PC-9 (cell line): ENCODE measurements around the gene AFG1L. TPM values are rescaled to one million over a fixed set of nuclear protein-coding genes. Genes with fewer than 3 reads are reported as not detected.
"Not testable (repeated sequence)": the region's sequence is repeated elsewhere in the genome, so short reads cannot be mapped to it uniquely, and the experiment has no call there.

Source experiments
- BruUV-seq: library from RNA; stranded (reverse); fragments of 400-500 nt; replicated peaks from 2 replicates; lab custom pipeline; 2021; lab: Mats Ljungman, UMichigan
- CTCF ChIA-PET: fragments of 300-600 bp; sonication (Branson Sonifier 250); formaldehyde crosslinking; loops from one replicate; lab custom pipeline; 2022; ENCODE audit warnings: antibody characterized with exemption; lab: Charles Lee
- POLR2A ChIA-PET: fragments of 300-600 bp; sonication (Branson Sonifier 250); formaldehyde crosslinking; loops from one replicate; lab custom pipeline; 2022; ENCODE audit warnings: antibody characterized with exemption; ENCODE audit not compliant: unreplicated experiment; lab: Charles Lee
- DNase-seq, 2 experiments: peaks; one replicate each; pipeline versions ENCODE4 v3.0.0 to v3.0.0-alpha.2; 2015 to 2022; ENCODE audit warnings: mixed read lengths in 1 of 2
- H2AFZ ChIP-seq: fragments of 200-600 bp; sonication (generic); 2 replicates; pipeline ENCODE4 v1.8.1; 2017; ENCODE audit warnings: antibody characterized with exemption
- H3F3A ChIP-seq: fragments of 200-600 bp; sonication (generic); 2 replicates; pipeline ENCODE4 v1.8.1; 2017; ENCODE audit warnings: antibody characterized with exemption, mild to moderate bottlenecking, low read depth; ENCODE audit not compliant: insufficient read depth
- H3K27ac ChIP-seq: fragments of 200-600 bp; sonication (generic); 2 replicates; pipeline ENCODE4 v1.6.1; 2016; ENCODE audit warnings: mixed run types
- H3K27me3 ChIP-seq: fragments of 200-600 bp; sonication (generic); 2 replicates; pipeline ENCODE4 v1.6.1; 2016; ENCODE audit warnings: low read depth, mixed run types; ENCODE audit not compliant: insufficient read depth
- H3K36me3 ChIP-seq: fragments of 200-600 bp; sonication (generic); 2 replicates; pipeline ENCODE4 v1.6.1; 2016; ENCODE audit warnings: low read depth, mixed run types
- H3K4me1 ChIP-seq: fragments of 200-600 bp; sonication (generic); replicated peaks from 2 replicates; pipeline ENCODE4 v1.6.1; 2016; ENCODE audit warnings: mixed run types; ENCODE audit not compliant: insufficient read depth
- H3K4me2 ChIP-seq: fragments of 200-600 bp; sonication (generic); 2 replicates; pipeline ENCODE4 v1.6.1; 2017; ENCODE audit warnings: mixed run types
- H3K4me3 ChIP-seq: fragments of 200-600 bp; sonication (generic); 2 replicates; pipeline ENCODE4 v1.6.1; 2016; ENCODE audit warnings: mixed run types
- H3K79me2 ChIP-seq: fragments of 200-600 bp; sonication (generic); 2 replicates; pipeline ENCODE4 v1.6.1; 2017; ENCODE audit warnings: low read depth, mixed run types
- H3K9me2 ChIP-seq: fragments of 200-600 bp; sonication (generic); 2 replicates; pipeline ENCODE4 v1.8.1; 2017; ENCODE audit warnings: mild to moderate bottlenecking; ENCODE audit not compliant: insufficient read depth
- H3K9me3 ChIP-seq: fragments of 200-600 bp; sonication (generic); 2 replicates; pipeline ENCODE4 v1.8.1; 2016; ENCODE audit warnings: low read depth; ENCODE audit not compliant: insufficient read depth
- H4K20me1 ChIP-seq: fragments of 200-600 bp; sonication (generic); 2 replicates; pipeline ENCODE4 v1.8.1; 2017; ENCODE audit not compliant: insufficient read depth
- CTCF ChIP-seq: fragments of 200-600 bp; sonication (generic); conservative IDR thresholded peaks from 2 replicates; pipeline ENCODE4 v1.6.1; 2017; ENCODE audit warnings: mixed run types, antibody characterized with exemption, mild to moderate bottlenecking, moderate library complexity
- EZH2 ChIP-seq: fragments of 200-600 bp; sonication (generic); IDR thresholded peaks from 2 replicates; pipeline ENCODE4 v1.8.0; 2017; ENCODE audit warnings: antibody characterized with exemption, low read depth
- intact Hi-C: fragments of 100-400 bp; cut with micrococcal nuclease; formaldehyde crosslinking; loops from one replicate; pipeline ENCODE4 v1.10.0; 2022; ENCODE audit not compliant: unreplicated experiment
- total RNA-seq: library from RNA; stranded (reverse); gene quantifications from 2 replicates; pipeline ENCODE4 v1.2.3, GENCODE V29; 2021

AFG1L gene
- total RNA-seq, 1 experiment from 2014 or later: 8.9 TPM

DNA sequence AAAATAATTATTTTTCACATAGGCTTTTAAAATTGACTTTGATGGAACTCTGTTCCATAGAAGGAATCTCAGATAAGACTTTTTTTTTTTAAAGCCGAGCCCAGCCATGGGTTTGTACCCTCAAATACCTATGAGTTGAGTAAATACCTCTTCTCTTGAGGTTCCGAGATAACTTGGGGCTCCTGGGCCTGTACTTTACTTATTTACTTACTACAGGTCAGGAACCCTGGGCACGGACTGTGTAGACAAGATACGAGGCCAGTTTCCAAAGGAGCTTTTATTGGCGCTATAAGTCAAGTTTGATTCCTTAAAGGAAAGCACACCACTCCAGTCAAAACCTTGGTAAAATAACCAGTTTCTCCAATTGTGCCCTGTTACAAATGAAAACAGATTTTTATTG lies 7.5 kb downstream of the AFG1L start:
- H3K27ac ChIP-seq: no peak overlapping the region
- ChIA-PET POLR2A (no interaction called here), CTCF (no interaction called here)
- H3F3A ChIP-seq: no peaks in the 10 kb centered on the region
- no peaks in the 10 kb centered on the region for H4K20me1 ChIP-seq
- DNase-seq: no peak
- H3K4me3 ChIP-seq: no peak overlapping the region
- no peaks in the 10 kb centered on the region for H3K9me3 ChIP-seq
- H3K4me2 ChIP-seq: no peak overlapping the region
- no TSS peak for BruUV-seq
- H2AFZ ChIP-seq: no peak overlapping the region
- no peaks in the 10 kb centered on the region for H3K4me1 ChIP-seq
- intact Hi-C loops: no loop called here
- H3K36me3 ChIP-seq: no peaks in the 10 kb centered on the region
- H3K27me3 ChIP-seq: no peaks in the 10 kb centered on the region
- TF ChIP-seq CTCF (no peak), EZH2 (no peak)
- no peaks in the 10 kb centered on the region for H3K9me2 ChIP-seq
- H3K79me2 ChIP-seq: 0 out of 2 replicates have a peak, but pooled peaks cover under 1% of the 10 kb centered on the region

- Histone ChIP-seq H3K27ac (no peak overlapping the region), H3K4me1 (no peaks in the 10 kb centered on the region), H3K36me3 (no peaks in the 10 kb centered on the region), H4K20me1 (no peaks in the 10 kb centered on the region), H3F3A (no peaks in the 10 kb centered on the region), H3K9me3 (no peaks in the 10 kb centered on the region), H3K27me3 (no peaks in the 10 kb centered on the region), H2AFZ (no peak overlapping the region), H3K79me2 (no peaks in the 10 kb centered on the region), H3K4me2 (no peak overlapping the region), H3K9me2 (no peaks in the 10 kb centered on the region), H3K4me3 (no peak overlapping the region)
- BruUV-seq: no TSS peak
- no peak for DNase-seq
- intact Hi-C loops: no loop called here
- POLR2A ChIA-PET: no interaction called here
- CTCF ChIA-PET: no interaction called here
- TF ChIP-seq EZH2: no peak
- no peak for TF ChIP-seq CTCF
Measured at GRCh38 chr6:108304646-108305045, 9.8 kb downstream of the AFG1L start.

DNA sequence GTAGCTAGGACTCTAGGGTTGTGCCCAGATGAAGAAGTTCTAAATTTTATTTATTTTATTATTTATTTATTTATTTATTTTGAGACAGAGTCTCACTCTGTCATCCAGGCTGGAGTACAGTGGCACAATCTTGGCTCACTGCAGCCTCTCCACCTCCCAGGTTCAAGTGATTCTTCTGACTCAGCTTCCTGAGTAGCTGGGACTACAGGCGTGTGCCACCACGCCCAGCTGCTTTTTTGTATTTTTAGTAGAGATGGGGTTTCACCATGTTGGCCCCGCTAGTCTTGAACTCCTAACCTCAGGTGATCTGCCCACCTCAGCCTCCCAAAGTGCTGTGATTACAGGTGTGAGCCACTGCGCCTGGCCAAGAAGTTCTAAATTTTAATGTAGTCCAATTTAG lies 13.8 kb downstream of the AFG1L start:
- H2AFZ ChIP-seq, POLR2A ChIA-PET, H3K4me1 ChIP-seq, H3K9me2 ChIP-seq, H3K27ac ChIP-seq, DNase-seq, H3K4me3 ChIP-seq, intact Hi-C loops, H3K79me2 ChIP-seq, H3K27me3 ChIP-seq, H3F3A ChIP-seq, H3K36me3 ChIP-seq, H3K9me3 ChIP-seq, H4K20me1 ChIP-seq, H3K4me2 ChIP-seq, BruUV-seq, CTCF ChIA-PET: not testable (repeated sequence)

DNA sequence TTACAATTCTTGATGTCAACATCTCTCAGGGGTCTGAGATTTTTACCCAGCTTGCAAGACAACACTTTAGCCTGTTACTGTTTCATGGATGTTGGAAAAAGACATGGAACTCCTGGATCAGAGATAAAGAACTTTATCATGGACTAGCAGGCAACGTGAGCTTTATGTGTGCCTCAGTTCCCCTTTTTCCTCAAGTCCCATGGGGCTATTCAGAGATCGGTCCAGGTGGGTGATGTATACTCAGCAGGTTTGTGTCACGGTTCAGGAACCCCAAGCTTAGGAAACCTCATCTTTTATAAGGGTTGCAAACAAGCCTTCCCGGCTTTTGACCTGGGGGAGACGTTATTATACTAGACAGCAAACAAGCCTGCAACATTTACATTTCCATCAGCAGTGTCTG lies 15.0 kb downstream of the AFG1L start:
- TF ChIP-seq CTCF (no peak), EZH2 (no peak)
- ChIA-PET CTCF (no interaction called here), POLR2A (no interaction called here)
- no TSS peak for BruUV-seq
- no peaks in the 10 kb centered on the region for H3K27me3 ChIP-seq
- H3K36me3 ChIP-seq: no peaks in the 10 kb centered on the region
- no peaks in the 10 kb centered on the region for H4K20me1 ChIP-seq
- no peak overlapping the region for H3K4me2 ChIP-seq
- H3K4me1 ChIP-seq: no peaks in the 10 kb centered on the region
- no peaks in the 10 kb centered on the region for H3K9me2 ChIP-seq
- no peak for DNase-seq
- H3F3A ChIP-seq: no peaks in the 10 kb centered on the region
- H2AFZ ChIP-seq: no peak overlapping the region
- H3K9me3 ChIP-seq: no peaks in the 10 kb centered on the region
- no peak overlapping the region for H3K4me3 ChIP-seq
- no peaks in the 10 kb centered on the region for H3K79me2 ChIP-seq
- H3K27ac ChIP-seq: no peak overlapping the region
- intact Hi-C loops: no loop called here
